RWPE2 (cell line): ENCODE data around the gene IFNG-AS1.

Experiments
- ATAC-seq: fragments of 200-7000 bp; cut with Tn5 transposase; 3 replicates; pipeline ENCODE4 v1.9.1; 2021; ENCODE audit warnings: low read depth
- DNase-seq: peaks from one replicate; pipeline ENCODE4 v3.0.0-alpha.2; 2020; ENCODE audit warnings: low spot score
- H3K27ac ChIP-seq: fragments of 450-650 bp; 2 replicates; pipeline ENCODE4 v1.5.1; 2017; ENCODE audit warnings: mild to moderate bottlenecking; ENCODE audit not compliant: poor library complexity, severe bottlenecking
- H3K27me3 ChIP-seq: fragments of 250-450 bp; sonication (Bioruptor Pico); 2 replicates; pipeline ENCODE4 v1.5.1; 2021; ENCODE audit warnings: mild to moderate bottlenecking, moderate library complexity; ENCODE audit not compliant: insufficient read depth, poor library complexity, severe bottlenecking
- H3K36me3 ChIP-seq: fragments of 250-450 bp; sonication (Bioruptor Pico); 2 replicates; pipeline ENCODE4 v1.5.1; 2020; ENCODE audit warnings: low read depth, mild to moderate bottlenecking, moderate library complexity
- H3K4me1 ChIP-seq: fragments of 250-450 bp; sonication (Bioruptor Pico); 2 replicates; pipeline ENCODE4 v1.5.1; 2021; ENCODE audit warnings: mild to moderate bottlenecking, moderate library complexity; ENCODE audit not compliant: insufficient read depth, poor library complexity, severe bottlenecking
- H3K4me3 ChIP-seq: fragments of 250-450 bp; sonication (Bioruptor Pico); 2 replicates; pipeline ENCODE4 v1.5.1; 2021; ENCODE audit warnings: mild to moderate bottlenecking, moderate library complexity; ENCODE audit not compliant: severe bottlenecking
- H3K9me3 ChIP-seq: fragments of 250-450 bp; sonication (Bioruptor Pico); 2 replicates; pipeline ENCODE4 v1.5.1; 2021; ENCODE audit warnings: mild to moderate bottlenecking, moderate library complexity; ENCODE audit not compliant: severe bottlenecking
- TF ChIP-seq, protein P1 (sequence below): fragments of 450-650 bp; IDR thresholded peaks from one replicate; pipeline ENCODE4 v1.5.1; 2017; ENCODE audit warnings: mild to moderate bottlenecking, moderate library complexity; ENCODE audit not compliant: poor library complexity, severe bottlenecking

IFNG-AS1 gene

DNA sequence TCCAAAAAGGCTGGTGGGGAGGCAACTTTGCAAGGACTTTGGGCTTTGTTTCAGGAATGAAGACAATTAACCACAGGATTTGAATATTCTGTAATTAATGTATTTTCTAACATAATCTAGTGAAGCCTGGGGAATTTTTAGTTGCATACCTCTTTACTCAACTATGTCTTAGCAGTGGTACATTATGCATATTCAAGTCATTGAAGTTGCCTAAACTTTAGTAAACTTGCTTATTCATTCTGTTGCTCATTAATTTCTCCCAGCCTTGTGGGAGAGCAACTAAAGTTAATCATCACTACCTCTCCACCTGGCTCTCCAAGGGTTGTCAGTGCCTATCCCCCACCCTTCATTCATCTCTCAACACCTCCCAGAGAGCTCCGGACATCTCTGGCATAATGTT lies 54.2 kb downstream of the IFNG-AS1 start:
- peaks cover 13% of the 10 kb centered on the region for H3K4me1 ChIP-seq
- ATAC-seq (no peak), DNase-seq (no peak)
- no peaks in the 10 kb centered on the region for H3K36me3 ChIP-seq
- TF ChIP-seq, protein P1, sequence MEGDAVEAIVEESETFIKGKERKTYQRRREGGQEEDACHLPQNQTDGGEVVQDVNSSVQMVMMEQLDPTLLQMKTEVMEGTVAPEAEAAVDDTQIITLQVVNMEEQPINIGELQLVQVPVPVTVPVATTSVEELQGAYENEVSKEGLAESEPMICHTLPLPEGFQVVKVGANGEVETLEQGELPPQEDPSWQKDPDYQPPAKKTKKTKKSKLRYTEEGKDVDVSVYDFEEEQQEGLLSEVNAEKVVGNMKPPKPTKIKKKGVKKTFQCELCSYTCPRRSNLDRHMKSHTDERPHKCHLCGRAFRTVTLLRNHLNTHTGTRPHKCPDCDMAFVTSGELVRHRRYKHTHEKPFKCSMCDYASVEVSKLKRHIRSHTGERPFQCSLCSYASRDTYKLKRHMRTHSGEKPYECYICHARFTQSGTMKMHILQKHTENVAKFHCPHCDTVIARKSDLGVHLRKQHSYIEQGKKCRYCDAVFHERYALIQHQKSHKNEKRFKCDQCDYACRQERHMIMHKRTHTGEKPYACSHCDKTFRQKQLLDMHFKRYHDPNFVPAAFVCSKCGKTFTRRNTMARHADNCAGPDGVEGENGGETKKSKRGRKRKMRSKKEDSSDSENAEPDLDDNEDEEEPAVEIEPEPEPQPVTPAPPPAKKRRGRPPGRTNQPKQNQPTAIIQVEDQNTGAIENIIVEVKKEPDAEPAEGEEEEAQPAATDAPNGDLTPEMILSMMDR = no peak
- no peak overlapping the region for H3K4me3 ChIP-seq
- H3K27ac ChIP-seq = no peak overlapping the region
- no peaks in the 10 kb centered on the region for H3K27me3 ChIP-seq
- no peaks in the 10 kb centered on the region for H3K9me3 ChIP-seq

DNA sequence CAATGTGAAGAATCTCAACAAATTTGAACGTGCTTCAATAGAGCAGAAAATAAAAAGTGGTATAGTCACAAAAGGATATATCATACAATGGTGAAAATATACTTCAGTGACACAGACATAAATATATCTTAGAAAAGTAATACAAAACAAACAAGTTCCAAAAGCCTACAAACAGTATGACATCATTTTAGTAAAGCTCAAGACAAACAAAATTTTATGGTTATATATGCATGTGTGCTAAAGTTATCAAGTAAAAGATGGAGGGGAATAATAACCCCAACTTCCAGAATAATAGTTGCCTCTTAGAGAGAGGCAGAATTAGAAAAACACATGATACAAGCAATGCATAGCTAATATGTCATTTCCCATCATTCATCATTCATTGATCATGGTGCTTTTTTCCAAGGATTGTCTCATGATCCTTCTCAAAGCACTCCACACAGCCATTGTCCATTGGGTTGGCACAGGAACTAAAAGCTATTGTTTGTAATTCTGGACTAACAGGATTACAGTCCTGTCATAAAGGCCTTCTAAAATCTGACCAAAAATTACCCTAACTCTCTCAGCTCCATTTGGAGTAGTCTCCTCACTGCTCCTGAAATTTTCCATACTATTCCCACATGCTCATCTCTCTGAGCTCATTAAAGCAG lies 59.5 kb downstream of the IFNG-AS1 start:
- Histone ChIP-seq H3K36me3 (no peaks in the 10 kb centered on the region), H3K9me3 (no peaks in the 10 kb centered on the region), H3K27me3 (no peaks in the 10 kb centered on the region), H3K4me3 (no peak overlapping the region), H3K4me1 (no peaks in the 10 kb centered on the region), H3K27ac (no peak overlapping the region)
- DNase-seq (no peak), ATAC-seq (no peak)
- TF ChIP-seq, protein P1 = no peak

DNA sequence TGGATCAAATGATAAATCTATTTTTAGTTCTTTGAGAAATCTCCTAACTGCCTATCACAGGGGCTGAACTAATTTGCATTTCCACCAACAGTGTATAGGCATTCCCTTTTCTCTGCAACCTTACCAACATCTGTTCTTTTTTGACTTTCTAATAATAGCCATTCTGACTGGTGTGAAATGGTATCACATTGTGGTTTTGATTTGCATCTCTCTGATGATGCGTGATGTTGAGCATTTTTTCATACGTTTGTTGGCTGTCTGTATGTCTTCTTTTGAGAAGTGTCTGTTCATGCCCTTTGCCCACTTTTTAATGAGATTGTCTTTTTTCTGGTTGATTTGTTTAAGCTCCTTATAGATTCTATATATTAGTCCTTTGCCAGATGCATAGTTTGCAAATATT lies 67.1 kb downstream of the IFNG-AS1 start:
- Histone ChIP-seq H3K27ac (no peak overlapping the region), H3K4me1 (no peaks in the 10 kb centered on the region), H3K36me3 (no peaks in the 10 kb centered on the region), H3K27me3 (no peaks in the 10 kb centered on the region), H3K9me3 (no peaks in the 10 kb centered on the region), H3K4me3 (no peak overlapping the region)
- DNase-seq = no peak
- ATAC-seq = no peak
- TF ChIP-seq, protein P1 = no peak

DNA sequence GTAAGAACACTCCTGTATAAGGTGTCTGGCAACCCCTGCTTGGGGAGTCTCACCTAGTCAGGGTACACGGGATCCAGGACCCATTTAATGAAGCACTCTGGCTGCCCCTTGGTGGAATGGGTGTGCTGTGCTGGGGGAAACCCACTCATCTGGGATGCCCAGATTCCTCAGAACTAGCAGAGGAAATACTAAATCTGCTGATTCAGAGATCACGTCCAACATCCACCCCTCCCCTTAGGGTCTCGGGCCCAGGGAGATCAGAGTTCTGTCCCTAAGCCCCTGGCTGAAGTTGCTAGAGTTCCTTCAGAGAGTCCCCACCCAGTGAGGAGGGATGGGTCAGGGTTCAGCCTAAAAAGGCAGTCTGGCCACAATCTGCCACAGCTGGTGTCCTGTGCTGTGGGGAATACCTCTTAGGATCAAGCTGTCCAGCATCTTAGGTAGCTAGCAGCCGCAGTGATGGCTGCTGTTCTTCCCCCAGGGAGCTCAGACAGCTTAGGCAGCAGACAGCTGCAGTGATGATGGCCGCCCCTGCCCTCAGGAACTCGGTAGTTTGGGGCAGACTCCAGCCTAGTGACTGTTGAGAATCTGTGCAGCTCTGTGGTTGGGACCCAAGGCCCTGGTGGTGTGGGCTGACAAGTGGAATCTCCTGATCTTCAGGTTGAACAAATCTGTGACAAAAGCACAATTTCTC lies 74.8 kb downstream of the IFNG-AS1 start:
- ATAC-seq = no peak
- TF ChIP-seq, protein P1 = no peak
- no peak for DNase-seq
- Histone ChIP-seq H3K4me1 (no peaks in the 10 kb centered on the region), H3K9me3 (no peaks in the 10 kb centered on the region), H3K27ac (no peak overlapping the region), H3K36me3 (no peaks in the 10 kb centered on the region), H3K27me3 (no peaks in the 10 kb centered on the region), H3K4me3 (no peak overlapping the region)

DNA sequence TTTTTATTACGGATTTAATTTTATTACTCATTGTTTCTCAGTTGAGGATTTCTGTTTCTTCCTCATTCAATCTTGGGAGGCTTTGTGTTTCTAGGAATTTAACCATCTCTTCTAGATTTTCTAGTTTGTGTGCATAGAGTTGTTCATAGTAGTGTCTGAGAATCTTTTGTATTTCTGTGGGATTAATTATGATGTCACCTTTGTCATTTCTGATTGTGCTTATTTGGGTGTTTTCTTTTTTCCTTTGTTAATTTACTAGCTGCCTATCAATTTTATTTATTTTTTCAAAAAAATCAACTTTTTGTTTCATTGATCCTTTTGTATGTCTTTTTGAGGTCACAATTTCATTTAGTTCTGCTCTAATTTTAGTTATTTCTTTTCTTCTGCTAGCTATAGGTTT lies 75.9 kb downstream of the IFNG-AS1 start:
- no peaks in the 10 kb centered on the region for H3K27me3 ChIP-seq
- no peaks in the 10 kb centered on the region for H3K9me3 ChIP-seq
- DNase-seq (no peak), ATAC-seq (no peak)
- H3K27ac ChIP-seq = no peak overlapping the region
- H3K36me3 ChIP-seq = no peaks in the 10 kb centered on the region
- H3K4me3 ChIP-seq = no peak overlapping the region
- no peaks in the 10 kb centered on the region for H3K4me1 ChIP-seq
- TF ChIP-seq, protein P1 = no peak
